Cardiac septum (tissue), 1 donor: ENCODE measurements around the gene CERCAM. TPM values are rescaled to one million over a fixed set of nuclear protein-coding genes. Genes with fewer than 3 reads are reported as not detected.
A peak's percentile ranks its signal among the peaks of the same experiment; 100 is the strongest.
"Not testable (repeated sequence)": the region's sequence is repeated elsewhere in the genome, so short reads cannot be mapped to it uniquely, and the experiment has no call there.

Source experiments
- DNase-seq: peaks from one replicate; pipeline ENCODE4 v3.0.0-alpha.2; 2020; ENCODE audit warnings: low spot score
- intact Hi-C: fragments of 100-400 bp; cut with DNase I; formaldehyde crosslinking; loops from one replicate; pipeline ENCODE4 v1.14.0; 2022
- total RNA-seq: library from RNA; stranded (reverse); fragmentation: NEBNext Ultra II Directional; extraction: Animal tissue kit (Norgen Biotek cat#: 25700); gene quantifications from one replicate; pipeline ENCODE4 v1.2.1, GENCODE V29; 2021
- donor health status: DM: no; HTN: no; CAD: no.

CERCAM gene
- total RNA-seq, 1 donor from 2014 or later, result 16.6 TPM

GRCh38 chr9:128415281-128415680, 5.4 kb upstream of the CERCAM start:
- intact Hi-C loops, result loop anchor here (5.0 kb wide), 1 partner anchor 118 kb away; no protein-coding TSS in a partner anchor
- DNase-seq, result no peak

- DNase-seq, result no peak
- intact Hi-C loops, result loop anchor here (5.0 kb wide), 1 partner anchor 119 kb away; no protein-coding TSS in a partner anchor
Observed at GRCh38 chr9:128416014-128416413, 4.6 kb upstream of the CERCAM start.

DNA sequence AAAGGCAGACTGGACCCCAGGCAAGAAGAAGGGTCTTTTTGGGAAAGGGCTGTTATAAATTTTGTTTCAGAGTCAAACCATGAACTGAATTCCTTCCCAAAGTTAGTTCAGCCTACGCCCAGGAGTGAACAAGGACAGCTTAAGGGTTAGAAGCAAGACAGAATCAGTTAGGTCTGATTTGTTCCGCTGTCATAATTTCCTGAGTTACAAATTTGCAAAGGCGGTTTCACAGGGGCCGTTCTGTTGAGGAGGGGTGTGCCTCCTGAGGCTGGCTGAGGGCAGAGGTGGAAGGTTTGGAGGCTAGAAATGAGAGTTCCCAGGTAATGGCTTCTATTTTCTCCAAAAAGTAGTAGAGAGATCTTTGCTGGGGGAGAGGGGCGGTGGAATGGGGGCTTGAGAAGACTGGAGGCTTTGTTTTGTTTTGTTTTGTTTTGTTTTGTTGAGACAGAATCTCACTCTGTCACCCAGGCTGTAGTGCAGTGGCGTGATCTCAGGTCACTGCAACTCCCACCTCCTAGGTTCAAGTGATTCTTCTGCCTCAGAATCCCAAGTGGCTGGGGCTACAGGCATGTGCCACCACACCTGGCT, 4.1 kb upstream of the CERCAM start:
- intact Hi-C loops, result loop anchor here (5.0 kb wide), 1 partner anchor 119 kb away; no protein-coding TSS in a partner anchor

DNA sequence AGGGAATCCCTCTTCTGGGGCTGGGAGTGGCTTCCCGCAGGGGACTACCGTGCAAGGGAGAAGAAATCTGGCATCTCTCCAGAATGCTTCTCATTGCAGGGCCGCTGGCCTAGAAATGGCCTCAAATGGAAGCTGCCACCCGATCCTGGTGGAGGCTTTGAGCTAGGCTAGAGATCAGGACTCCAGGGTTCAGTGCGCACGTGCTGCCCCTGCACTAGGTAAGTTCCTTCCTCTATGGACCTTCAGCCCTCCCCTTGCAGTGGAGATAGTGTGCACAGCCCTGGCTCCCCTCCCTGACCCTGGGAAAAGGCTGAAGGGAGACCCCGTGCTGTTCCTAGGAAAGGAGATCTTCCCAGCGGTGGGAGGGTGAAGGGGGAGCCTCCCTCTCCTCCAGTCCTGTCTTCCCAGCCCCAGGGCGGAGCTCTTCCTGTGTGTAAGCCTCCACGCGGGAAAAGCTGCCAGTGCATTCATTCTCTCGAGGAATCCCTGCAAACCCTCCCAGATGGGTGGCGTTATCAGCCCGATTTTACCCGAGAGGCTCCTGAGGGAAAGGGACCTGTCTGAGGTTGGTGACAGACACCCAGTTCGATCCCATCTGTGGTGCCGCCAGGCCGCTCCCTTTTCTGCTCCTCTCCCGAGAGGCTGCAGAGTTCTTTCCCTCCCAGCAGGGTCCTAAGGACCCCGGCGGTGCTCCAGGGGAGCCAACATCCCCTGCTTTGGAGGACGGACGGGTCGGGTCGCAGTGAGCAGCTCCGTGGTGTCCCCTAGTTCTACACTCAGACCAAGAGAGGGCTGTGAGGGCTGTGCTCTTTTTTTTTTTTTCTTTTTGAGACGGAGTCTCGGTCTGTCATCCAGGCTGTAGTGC, 1.4 kb upstream of the CERCAM start:
- no peak for DNase-seq
- intact Hi-C loops, result loop anchor here (5.0 kb wide), 1 partner anchor 122 kb away; no protein-coding TSS in a partner anchor

More for the DNA sequence above, 4.1 kb upstream of the CERCAM start:
- no peak for DNase-seq

GRCh38 chr9:128420060-128420650, 502 bp upstream of the CERCAM start:
- intact Hi-C loops, result no loop called here
- DNase-seq, result peak; percentile 88

GRCh38 chr9:128421482-128421996, 882 bp downstream of the CERCAM start:
- DNase-seq, result no peak
- intact Hi-C loops, result no loop called here

DNA sequence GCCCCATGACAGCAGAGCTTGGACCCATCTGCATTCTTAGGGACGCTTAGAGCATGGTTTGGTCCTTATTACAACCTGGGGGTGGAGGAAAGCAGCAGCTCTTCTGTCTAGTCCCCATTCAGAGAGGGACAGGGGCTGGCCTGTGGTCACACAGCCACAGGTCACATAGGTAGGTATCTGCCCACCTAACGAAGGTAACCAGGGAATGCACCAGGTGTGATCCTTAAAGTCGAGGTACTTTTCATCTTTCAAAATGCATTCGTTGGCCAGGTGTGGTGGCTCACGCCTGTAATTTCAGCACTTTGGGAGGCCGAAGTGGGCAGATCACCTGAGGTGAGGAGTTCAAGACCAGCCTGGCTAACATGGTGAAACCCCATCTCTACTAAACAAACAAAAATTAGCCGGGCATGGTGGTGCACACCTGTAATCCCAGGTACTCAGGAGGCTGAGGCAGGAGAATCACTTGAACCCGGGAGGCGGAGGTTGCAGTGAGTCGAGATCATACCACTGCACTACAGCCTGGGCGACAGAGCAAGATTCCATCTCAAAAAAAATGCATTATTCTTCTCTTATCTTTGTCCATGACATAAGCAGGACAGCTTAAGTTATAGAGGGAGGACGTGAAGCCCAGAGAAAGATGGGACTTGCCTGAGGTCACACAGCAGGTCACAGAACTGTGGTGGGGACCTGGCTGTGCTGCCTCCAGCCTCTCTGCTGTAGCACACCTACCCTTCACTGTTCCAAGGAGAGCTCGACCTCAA, 1.5 kb downstream of the CERCAM start:
- intact Hi-C loops, DNase-seq: not testable (repeated sequence)

DNA sequence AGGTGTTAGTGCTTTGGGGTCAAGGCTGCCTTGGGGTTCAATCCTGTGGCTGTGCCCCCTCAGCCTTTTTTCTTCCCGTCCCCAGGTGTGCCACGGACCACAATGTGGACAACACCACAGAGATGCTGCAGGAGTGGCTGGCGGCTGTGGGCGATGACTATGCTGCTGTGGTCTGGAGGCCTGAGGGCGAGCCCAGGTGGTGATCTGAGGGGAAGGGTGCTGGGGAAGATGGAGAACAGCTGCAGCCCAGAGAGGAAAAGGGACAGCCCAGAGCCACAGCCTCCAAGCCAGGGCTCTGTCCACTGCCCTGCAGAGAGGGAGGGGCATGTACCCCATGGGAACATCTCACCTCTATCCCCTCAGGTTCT, 2.1 kb downstream of the CERCAM start:
- no peak for DNase-seq
- intact Hi-C loops, result no loop called here

- intact Hi-C loops, DNase-seq: not testable (repeated sequence)
Observed at GRCh38 chr9:128423356-128423755, 2.7 kb downstream of the CERCAM start.

GRCh38 chr9:128424268-128424780, 3.7 kb downstream of the CERCAM start:
- no peak for DNase-seq
- intact Hi-C loops, result no loop called here

DNA sequence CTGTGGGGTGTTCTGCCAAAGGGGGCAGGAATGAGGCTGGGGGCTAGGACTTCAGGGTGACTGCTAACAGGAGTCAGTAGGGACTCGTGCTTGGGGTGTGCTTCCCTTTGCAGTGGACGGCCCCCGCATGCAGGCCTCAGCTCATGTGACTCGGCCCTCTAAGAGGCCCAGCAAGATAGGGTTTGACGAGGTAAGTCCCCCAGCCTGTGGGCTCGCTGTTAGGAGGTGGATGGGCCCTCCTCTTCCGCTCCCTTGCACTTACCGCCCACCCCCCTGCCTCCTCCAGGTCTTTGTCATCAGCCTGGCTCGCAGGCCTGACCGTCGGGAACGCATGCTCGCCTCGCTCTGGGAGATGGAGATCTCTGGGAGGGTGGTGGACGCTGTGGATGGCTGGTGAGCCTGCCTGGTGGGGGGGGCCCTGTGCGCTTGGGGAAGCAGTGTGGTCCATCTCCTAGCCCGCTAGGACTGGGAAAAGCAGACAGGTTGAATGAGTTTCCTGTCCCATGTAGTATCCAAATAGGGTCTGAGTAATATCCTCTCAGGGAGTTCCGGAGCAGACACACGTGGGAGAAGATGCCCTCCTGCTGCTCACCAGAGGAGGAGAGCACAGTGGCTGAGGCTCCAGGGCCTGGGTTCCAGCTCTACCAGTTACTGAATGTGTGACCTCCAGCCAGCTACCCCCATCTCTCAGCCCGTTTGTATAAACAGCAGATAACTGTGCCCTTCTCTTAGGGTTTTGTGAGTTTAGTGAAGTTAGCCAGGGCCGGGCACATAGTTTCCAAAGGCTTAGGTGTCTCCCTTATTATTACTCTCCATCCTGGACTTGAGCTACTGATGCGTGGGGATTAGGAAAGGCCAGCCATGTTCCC, 8.2 kb downstream of the CERCAM start:
- DNase-seq, result no peak
- intact Hi-C loops, result no loop called here

DNA sequence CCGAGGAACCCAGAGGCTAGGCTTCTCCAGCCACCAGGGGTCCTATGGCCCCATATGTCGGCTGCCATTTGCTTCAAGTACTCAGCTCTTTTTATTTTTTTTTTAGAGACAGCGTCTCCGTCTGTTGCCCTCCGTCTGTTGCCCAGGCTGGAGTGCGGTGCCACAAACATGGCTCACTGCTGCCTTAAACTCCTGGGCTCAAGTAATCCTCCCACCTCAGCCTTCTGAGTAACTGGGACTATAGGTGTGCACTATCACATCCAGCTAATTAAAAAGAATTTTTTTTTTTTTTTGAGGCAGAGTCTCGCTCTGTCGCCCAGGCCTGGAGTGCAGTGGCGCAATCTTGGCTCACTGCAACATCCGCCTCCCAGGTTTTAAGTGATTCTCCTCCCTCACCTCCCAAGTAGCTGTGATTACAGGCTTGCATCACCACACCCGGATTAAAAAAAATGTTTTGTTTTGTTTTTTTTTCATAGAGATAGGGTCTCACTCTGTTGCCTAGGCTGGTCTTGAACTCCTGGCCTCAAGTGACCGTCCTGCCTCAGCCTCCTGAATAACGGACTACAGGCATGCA, 8.9 kb downstream of the CERCAM start:
- DNase-seq, result no peak

GRCh38 chr9:128431207-128431606, 10.6 kb downstream of the CERCAM start:
- DNase-seq, result no peak
- intact Hi-C loops, result no loop called here

More for the DNA sequence above, 8.9 kb downstream of the CERCAM start:
- intact Hi-C loops, result no loop called here

DNA sequence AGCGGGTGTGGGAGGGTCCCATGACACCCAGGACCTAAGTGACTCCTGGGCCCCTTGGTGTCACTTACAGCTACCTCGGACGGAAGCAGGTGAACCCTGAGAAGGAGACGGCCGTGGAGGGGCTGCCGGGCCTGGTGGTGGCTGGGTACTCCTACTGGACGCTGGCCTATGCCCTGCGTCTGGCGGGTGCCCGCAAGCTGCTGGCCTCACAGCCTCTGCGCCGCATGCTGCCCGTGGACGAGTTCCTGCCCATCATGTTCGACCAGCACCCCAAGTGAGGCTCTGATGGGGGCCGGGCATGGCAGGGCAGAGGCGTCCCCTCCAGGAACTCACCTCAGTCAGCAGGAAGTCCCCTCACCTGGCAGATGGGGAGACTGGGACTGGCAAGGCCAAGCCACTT, 13.7 kb downstream of the CERCAM start:
- intact Hi-C loops, result no loop called here
- no peak for DNase-seq

GRCh38 chr9:128435611-128436010, 15.0 kb downstream of the CERCAM start:
- intact Hi-C loops, result no loop called here
- DNase-seq, result no peak

- peak; percentile 92 for DNase-seq
- intact Hi-C loops, result no loop called here
Observed at GRCh38 chr9:128438343-128439109, 17.9 kb downstream of the CERCAM start.

- no peak for DNase-seq
- intact Hi-C loops, result no loop called here
Observed at GRCh38 chr9:128439273-128439672, 18.6 kb downstream of the CERCAM start.
